Suprapubic skin (tissue), 4 donors: ENCODE results near the gene DMAC1. TPM values are rescaled to one million over a fixed set of nuclear protein-coding genes. Genes with fewer than 3 reads are reported as not detected.

Experiments used
- DNase-seq, 2 donors: peaks; one replicate each; pipeline ENCODE4 v3.0.0-alpha.2; 2019; ENCODE audit warnings: low spot score in 2 of 2
- H3K27ac ChIP-seq: fragments of 200-600 bp; sonication (generic); one replicate; pipeline ENCODE4 v1.5.1; 2019
- H3K27me3 ChIP-seq: fragments of 200-600 bp; sonication (generic); one replicate; pipeline ENCODE4 v1.5.1; 2019
- H3K36me3 ChIP-seq: fragments of 200-600 bp; sonication (generic); one replicate; pipeline ENCODE4 v1.5.1; 2019
- H3K4me1 ChIP-seq: fragments of 200-600 bp; sonication (generic); one replicate; pipeline ENCODE4 v1.5.1; 2019
- H3K4me3 ChIP-seq: fragments of 200-600 bp; sonication (generic); one replicate; pipeline ENCODE4 v1.5.1; 2019; ENCODE audit warnings: mild to moderate bottlenecking
- H3K9me3 ChIP-seq: fragments of 200-600 bp; sonication (generic); one replicate; pipeline ENCODE4 v1.5.1; 2019
- CTCF ChIP-seq, 2 donors: fragments of 200-600 bp in 1 of 2; fragments of 450-650 bp in 1 of 2; sonication (generic) in 1 of 2; IDR thresholded peaks; one replicate each; pipeline ENCODE4 v1.5.1; 2016 to 2019; ENCODE audit warnings: antibody characterized with exemption in 2 of 2, mild to moderate bottlenecking in 1 of 2, moderate library complexity in 1 of 2
- EP300 ChIP-seq: sonication (generic); formaldehyde crosslinking; IDR thresholded peaks from one replicate; pipeline ENCODE4 v1.6.1; 2017; ENCODE audit warnings: antibody characterized with exemption
- POLR2A ChIP-seq, 2 donors: fragments of 450-650 bp; IDR thresholded peaks; one replicate each; pipeline ENCODE4 v1.6.1; 2017; ENCODE audit warnings: antibody characterized with exemption in 2 of 2, mild to moderate bottlenecking in 2 of 2, moderate library complexity in 2 of 2
- POLR2AphosphoS5 ChIP-seq, 3 donors: sonication (generic); formaldehyde crosslinking; IDR thresholded peaks; one replicate each; pipeline ENCODE4 v1.6.1; 2017; ENCODE audit warnings: antibody characterized with exemption in 3 of 3
- WGBS: methylation state at CpG from one replicate; pipeline ENCODE4 v1.1.5; 2018; 5-methylcytosine and 5-hydroxymethylcytosine counted together
- total RNA-seq, 4 donors: library from RNA; depleted of rRNA; stranded (reverse); fragments of >200 nt; gene quantifications; one replicate each; pipeline ENCODE4 v1.1.0, GENCODE V29; 2016

Gene DMAC1
- total RNA-seq, 4 donors from 2014 or later = 12.5 to 14.6 (median 13.6) TPM

GRCh38 chr9:7828334-7828733 lies 28.8 kb upstream of the DMAC1 start:
- WGBS = 92% methylated on average over 1 of the region's 1 CpG
- no peaks in the 10 kb centered on the region for H3K4me1 ChIP-seq
- no peak overlapping the region for H3K27ac ChIP-seq
- no peak for TF ChIP-seq CTCF (IDR thresholded peaks at IDR 0.05)
- no peak for TF ChIP-seq EP300
- no peak for TF ChIP-seq POLR2A (IDR thresholded peaks at IDR 0.05)
- no peak for TF ChIP-seq POLR2AphosphoS5 (IDR thresholded peaks at IDR 0.05)
- H3K36me3 ChIP-seq = no peaks in the 10 kb centered on the region
- no peak overlapping the region for H3K4me3 ChIP-seq
- H3K27me3 ChIP-seq = no peaks in the 10 kb centered on the region
- H3K9me3 ChIP-seq = no peaks in the 10 kb centered on the region
- no peak for DNase-seq

DNA sequence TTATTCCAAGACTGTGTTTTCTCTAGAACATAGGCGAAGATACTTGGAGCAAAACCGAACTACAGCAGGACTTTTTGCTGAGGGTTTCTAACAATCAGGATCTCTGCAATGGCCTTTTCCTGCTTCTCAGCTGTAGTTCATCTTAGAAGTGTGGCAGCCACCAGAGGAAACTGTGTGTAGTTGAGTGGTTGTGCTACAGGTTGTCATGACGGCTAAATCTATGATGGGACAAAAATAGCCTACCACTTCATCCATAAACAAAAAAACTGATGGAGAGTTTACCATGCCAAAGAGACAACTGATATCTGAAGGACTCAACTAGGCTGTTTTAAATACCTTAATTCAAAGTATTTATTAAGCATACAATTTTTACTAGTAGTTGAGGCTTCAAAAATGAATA lies 28.2 kb upstream of the DMAC1 start:
- H3K9me3 ChIP-seq = no peaks in the 10 kb centered on the region
- 90% methylated on average over 3 of the region's 3 CpGs for WGBS
- DNase-seq = no peak
- no peak for TF ChIP-seq POLR2A (IDR thresholded peaks at IDR 0.05)
- no peak for TF ChIP-seq POLR2AphosphoS5 (IDR thresholded peaks at IDR 0.05)
- TF ChIP-seq EP300 = no peak
- no peak for TF ChIP-seq CTCF (IDR thresholded peaks at IDR 0.05)
- no peaks in the 10 kb centered on the region for H3K4me1 ChIP-seq
- no peak overlapping the region for H3K4me3 ChIP-seq
- H3K27ac ChIP-seq = no peak overlapping the region
- no peaks in the 10 kb centered on the region for H3K36me3 ChIP-seq
- no peaks in the 10 kb centered on the region for H3K27me3 ChIP-seq

- no peak for DNase-seq
- no peak overlapping the region for H3K27ac ChIP-seq
- no peaks in the 10 kb centered on the region for H3K36me3 ChIP-seq
- no peaks in the 10 kb centered on the region for H3K9me3 ChIP-seq
- TF ChIP-seq POLR2A (IDR thresholded peaks at IDR 0.05) (no peak), CTCF (IDR thresholded peaks at IDR 0.05) (no peak), POLR2AphosphoS5 (IDR thresholded peaks at IDR 0.05) (no peak)
- no peak overlapping the region for H3K4me3 ChIP-seq
- no peaks in the 10 kb centered on the region for H3K4me1 ChIP-seq
- no peaks in the 10 kb centered on the region for H3K27me3 ChIP-seq
- WGBS = 66% methylated on average over 2 of the region's 2 CpGs
These were observed 27.5 kb upstream of the DMAC1 start for GRCh38 chr9:7827056-7827455.

GRCh38 chr9:7823651-7824050 lies 24.1 kb upstream of the DMAC1 start:
- Histone ChIP-seq H3K4me1 (no peaks in the 10 kb centered on the region), H3K36me3 (no peaks in the 10 kb centered on the region), H3K4me3 (no peak overlapping the region), H3K9me3 (no peaks in the 10 kb centered on the region), H3K27me3 (no peaks in the 10 kb centered on the region), H3K27ac (no peak overlapping the region)
- 71% methylated on average over 5 of the region's 5 CpGs for WGBS
- no peak for DNase-seq
- TF ChIP-seq POLR2A (IDR thresholded peaks at IDR 0.05) (no peak), CTCF (IDR thresholded peaks at IDR 0.05) (no peak), EP300 (no peak), POLR2AphosphoS5 (IDR thresholded peaks at IDR 0.05) (no peak)

GRCh38 chr9:7819984-7820383 lies 20.4 kb upstream of the DMAC1 start:
- H3K9me3 ChIP-seq = no peaks in the 10 kb centered on the region
- H3K4me1 ChIP-seq = no peaks in the 10 kb centered on the region
- 55% methylated on average over 1 of the region's 1 CpG for WGBS
- no peaks in the 10 kb centered on the region for H3K36me3 ChIP-seq
- H3K27me3 ChIP-seq = no peaks in the 10 kb centered on the region
- H3K27ac ChIP-seq = no peak overlapping the region
- no peak for DNase-seq
- TF ChIP-seq EP300 (no peak), CTCF (IDR thresholded peaks at IDR 0.05) (no peak), POLR2A (IDR thresholded peaks at IDR 0.05) (no peak), POLR2AphosphoS5 (IDR thresholded peaks at IDR 0.05) (no peak)
- H3K4me3 ChIP-seq = no peak overlapping the region
